Heart left ventricle (tissue), 16 donors: Measurements from ENCODE around the gene CD151. TPM values are rescaled to one million over a fixed set of nuclear protein-coding genes. Genes with fewer than 3 reads are reported as not detected.
A peak's percentile ranks its signal among the peaks of the same experiment; 100 is the strongest.

Experiments used
- ATAC-seq, 4 donors: fragments of 200-7000 bp; cut with Tn5 transposase; one replicate each; pipeline ENCODE4 v1.9.1; 2020 to 2022; ENCODE audit warnings: moderate library complexity in 4 of 4, mild to moderate bottlenecking in 3 of 4, moderate number of reproducible peaks in 1 of 4
- DNase-seq, 5 donors: peaks; one replicate each; pipeline ENCODE4 v3.0.0-alpha.2; 2020
- H3K27ac ChIP-seq, 12 donors: fragments of 200-600 bp; sonication (generic) in 4 of 12; one replicate each; pipeline versions ENCODE4 v1.5.0 to v1.8.0; 2016 to 2022; ENCODE audit warnings: mild to moderate bottlenecking in 2 of 12
- H3K27me3 ChIP-seq, 9 donors: fragments of 200-600 bp; sonication (generic) in 2 of 9; one replicate each; pipeline versions ENCODE4 v1.5.1 to v1.8.0; 2016 to 2022; ENCODE audit warnings: mild to moderate bottlenecking in 3 of 9
- H3K36me3 ChIP-seq, 9 donors: fragments of 200-600 bp; sonication (generic) in 2 of 9; one replicate each; pipeline versions ENCODE4 v1.5.0 to v1.8.0; 2018 to 2022; ENCODE audit warnings: mild to moderate bottlenecking in 2 of 9
- H3K4me1 ChIP-seq, 12 donors: fragments of 200-600 bp; sonication (generic) in 4 of 12; one replicate each; pipeline versions ENCODE4 v1.5.0 to v1.8.0; 2016 to 2022; ENCODE audit warnings: mild to moderate bottlenecking in 3 of 12
- H3K4me3 ChIP-seq, 12 donors: fragments of 200-600 bp; sonication (generic) in 4 of 12; one replicate each; pipeline versions ENCODE4 v1.5.0 to v1.8.0; 2017 to 2022; ENCODE audit warnings: mild to moderate bottlenecking in 9 of 12, moderate library complexity in 4 of 12
- H3K9me3 ChIP-seq, 12 donors: fragments of 200-600 bp; sonication (generic) in 4 of 12; one replicate each; pipeline versions ENCODE4 v1.5.0 to v1.8.0; 2016 to 2022; ENCODE audit warnings: mild to moderate bottlenecking in 1 of 12
- CTCF ChIP-seq, 12 donors: fragments of 200-600 bp; sonication (generic) in 4 of 12; IDR thresholded peaks; one replicate each; pipeline versions ENCODE4 v1.5.0 to v1.8.0; 2018 to 2022; ENCODE audit warnings: antibody characterized with exemption in 12 of 12, mild to moderate bottlenecking in 5 of 12
- POLR2A ChIP-seq, 2 donors: fragments of 450-650 bp; IDR thresholded peaks; one replicate each; pipeline ENCODE4 v1.6.1; 2017; ENCODE audit warnings: antibody characterized with exemption in 2 of 2, mild to moderate bottlenecking in 2 of 2, moderate library complexity in 2 of 2
- WGBS, 4 donors: extraction: QIAGEN DNeasy Blood & Tissue Kit in 2 of 4; methylation state at CpG; one replicate each; pipeline versions ENCODE4 v1.1.5 to v1.1.7; 2013 to 2018; 5-methylcytosine and 5-hydroxymethylcytosine counted together
- intact Hi-C, 10 donors: fragments of 100-400 bp; cut with DNase I; formaldehyde crosslinking; loops; one replicate each; pipeline versions ENCODE4 v1.11.1 to v1.14.2; 2022
- polyA plus RNA-seq, 2 donors: library from polyadenylated mRNA; stranded (reverse); fragments of 200-250 nt; gene quantifications; one replicate each; pipeline ENCODE4 v1.2.3, GENCODE V29; 2013
- total RNA-seq, 9 donors: library from RNA; depleted of rRNA in 2 of 9; stranded (reverse); fragments of >200 nt in 2 of 9; fragmentation: NEBNext Ultra II Directional in 3 of 9; extraction: Animal tissue kit (Norgen Biotek cat#: 25700) in 3 of 9; gene quantifications; one replicate each; pipeline versions ENCODE4 v1.1.0 to v1.2.4, GENCODE V29; 2016 to 2023
- donor health status: ischemic (EF 13 %, LVEDD 7.1; RV severe dilation, severe dysfunction).
- donor health status: healthy with polysubstance abuse.
- donor health status: DM: no; HTN: yes; CAD: no.
- donor health status: DM: no; HTN: no; CAD: no.
- donor health status: ischemic (EF 25% LVEDD 6.9; RV normal size, moderate dysfunction).
- donor health status: ischemic (EF 25% LVEDD 5.7; RV mildly dilated, moderate dysfunction).
- donor health status: healthy.
- donor health status: DM: yes; HTN: yes; CAD: no.
- donor health status: ischemic (EF 35%, LVEDD 5.7; RV mildly dilated, moderate dysfunction).
- donor health status: nonischemic (EF 11% LVEDD 7.7; RV severe dilation, severe dysfunction).
- donor health status: DM: yes; HTN: yes; CAD: no.
- donor health status: PGD.
- donor health status: ischemic (EF 29% LVEDD 5.4; RV normal size, mild dysfunction).
- donor health status: nonischemic (EF 23%, LVEDD 6.1; RV moderate dilation, normal function).

The CD151 gene
- total and polyA plus RNA-seq, 11 donors: 323 to 817 (median 477) TPM

GRCh38 chr11:787084-787675, 45.6 kb upstream of the CD151 start:
- WGBS, 4 donors: 90 to 94% (median 92%) methylated on average over 11 to 24 of the region's 24 CpGs
- DNase-seq: no peak

GRCh38 chr11:788009-788640, 44.6 kb upstream of the CD151 start:
- peaks cover 0 to 13% (median 8%) of the 10 kb centered on the region in 12 donors for H3K4me1 ChIP-seq
- no peak overlapping the region for H3K27ac ChIP-seq
- peaks cover 0 to 22% (median 7%) of the 10 kb centered on the region in 9 donors for H3K27me3 ChIP-seq
- 72 to 76% (median 73%) methylated on average over 14 to 28 of the region's 28 CpGs for WGBS, 4 donors
- H3K4me3 ChIP-seq: no peak overlapping the region
- TF ChIP-seq CTCF (IDR thresholded peaks at IDR 0.05) (no peak), POLR2A (IDR thresholded peaks at IDR 0.05) (no peak)
- peaks cover 0 to 22% (median 0%) of the 10 kb centered on the region in 9 donors for H3K36me3 ChIP-seq
- ATAC-seq (no peak), DNase-seq (no peak)
- intact Hi-C loops: no loop called here
- H3K9me3 ChIP-seq: no peaks in the 10 kb centered on the region

More at GRCh38 chr11:787084-787675, 45.6 kb upstream of the CD151 start:
- intact Hi-C loops: no loop called here
- Histone ChIP-seq H3K27ac (no peak overlapping the region), H3K9me3 (no peaks in the 10 kb centered on the region), H3K4me3 (no peak overlapping the region), H3K36me3 (peaks cover 0 to 14% (median 0%) of the 10 kb centered on the region in 9 donors), H3K4me1 (peaks cover 0 to 14% (median 10%) of the 10 kb centered on the region in 12 donors), H3K27me3 (peaks cover 0 to 22% (median 7%) of the 10 kb centered on the region in 9 donors)
- TF ChIP-seq CTCF (IDR thresholded peaks at IDR 0.05): no peak
- TF ChIP-seq POLR2A (IDR thresholded peaks at IDR 0.05): no peak
- ATAC-seq: no peak

GRCh38 chr11:788953-789940, 43.5 kb upstream of the CD151 start:
- Histone ChIP-seq H3K36me3 (peaks cover 0 to 30% (median 0%) of the 10 kb centered on the region in 9 donors), H3K4me3 (peak overlapping the region in 6 of 12 donors; percentile 10 to 37 (median 30)), H3K27me3 (peaks cover 0 to 22% (median 7%) of the 10 kb centered on the region in 9 donors), H3K27ac (no peak overlapping the region), H3K9me3 (no peaks in the 10 kb centered on the region), H3K4me1 (peaks cover 0 to 10% (median 0%) of the 10 kb centered on the region in 12 donors)
- no peak for ATAC-seq
- no peak for TF ChIP-seq CTCF (IDR thresholded peaks at IDR 0.05)
- no peak for TF ChIP-seq POLR2A (IDR thresholded peaks at IDR 0.05)
- 26 to 42% (median 34%) methylated on average over 12 to 31 of the region's 31 CpGs for WGBS, 4 donors
- DNase-seq: no peak
- intact Hi-C loops: no loop called here
